TTC549 (cell line): ENCODE data around the gene DUS1L.

Experiments
- FAIRE-seq: peaks from 2 replicates; lab custom pipeline; 2012; peaks lifted over from hg19 to GRCh38; lab: Jason Lieb, UNC

Gene DUS1L

GRCh38 chr17:82055023-82055964, 10.3 kb downstream of the DUS1L start:
- no peak for FAIRE-seq

- FAIRE-seq: no peak
These were observed 11.1 kb downstream of the DUS1L start for GRCh38 chr17:82054351-82055022.

GRCh38 chr17:82053556-82054263, 11.9 kb downstream of the DUS1L start:
- no peak for FAIRE-seq

- no peak for FAIRE-seq
These were observed 12.5 kb downstream of the DUS1L start for GRCh38 chr17:82053130-82053529.

GRCh38 chr17:82052638-82053059, 13.0 kb downstream of the DUS1L start:
- FAIRE-seq: no peak

GRCh38 chr17:82051776-82052637, 13.6 kb downstream of the DUS1L start, which contains the start of the genes GPS1 and RFNG:
Gene GPS1, plus strand, starts transcription at chr17:82051898. Its CDS starts 34 bp downstream, at chr17:82051932.
Gene RFNG, minus strand, starts transcription at chr17:82051811. Its CDS starts 45 bp downstream, at chr17:82051766.
- FAIRE-seq: no peak

GRCh38 chr17:82050761-82051641, 14.6 kb downstream of the DUS1L start:
- FAIRE-seq: no peak

GRCh38 chr17:82050152-82050760, 15.3 kb downstream of the DUS1L start:
- no peak for FAIRE-seq

GRCh38 chr17:82049521-82049971, 16.1 kb downstream of the DUS1L start:
- no peak for FAIRE-seq

GRCh38 chr17:82049106-82049505, 16.5 kb downstream of the DUS1L start:
- FAIRE-seq: no peak

GRCh38 chr17:82048571-82048971, 17.0 kb downstream of the DUS1L start:
- FAIRE-seq: no peak

GRCh38 chr17:82047914-82048570, 17.6 kb downstream of the DUS1L start:
- FAIRE-seq: no peak

GRCh38 chr17:82047379-82047778, 18.2 kb downstream of the DUS1L start:
- FAIRE-seq: no peak

GRCh38 chr17:82046903-82047302, 18.7 kb downstream of the DUS1L start:
- no peak for FAIRE-seq

GRCh38 chr17:82045936-82046484, 19.6 kb downstream of the DUS1L start:
- FAIRE-seq: no peak

GRCh38 chr17:82043507-82043906, 22.1 kb downstream of the DUS1L start:
- FAIRE-seq: no peak

GRCh38 chr17:82042649-82043048, 23.0 kb downstream of the DUS1L start:
- FAIRE-seq: no peak

- FAIRE-seq: no peak
These were observed 24.3 kb downstream of the DUS1L start for GRCh38 chr17:82041144-82041814.
